Umbilical cord (tissue), 2 donors: ENCODE measurements around the gene OR6C1. TPM values are rescaled to one million over a fixed set of nuclear protein-coding genes. Genes with fewer than 3 reads are reported as not detected.
"Not testable (repeated sequence)": the region's sequence is repeated elsewhere in the genome, so short reads cannot be mapped to it uniquely, and the experiment has no call there.

ENCODE experiments used
- DNase-seq: peaks from one replicate; pipeline ENCODE4 v3.0.0-alpha.2; 2015; ENCODE audit warnings: low spot score
- total RNA-seq: library from RNA; depleted of rRNA; stranded (reverse); fragments of >200 nt; gene quantifications from one replicate; pipeline ENCODE4 v1.2.3, GENCODE V29; 2014; ENCODE audit warnings: low replicate concordance; ENCODE audit not compliant: insufficient read depth

OR6C1 gene
- 0.48 TPM for total RNA-seq

DNA sequence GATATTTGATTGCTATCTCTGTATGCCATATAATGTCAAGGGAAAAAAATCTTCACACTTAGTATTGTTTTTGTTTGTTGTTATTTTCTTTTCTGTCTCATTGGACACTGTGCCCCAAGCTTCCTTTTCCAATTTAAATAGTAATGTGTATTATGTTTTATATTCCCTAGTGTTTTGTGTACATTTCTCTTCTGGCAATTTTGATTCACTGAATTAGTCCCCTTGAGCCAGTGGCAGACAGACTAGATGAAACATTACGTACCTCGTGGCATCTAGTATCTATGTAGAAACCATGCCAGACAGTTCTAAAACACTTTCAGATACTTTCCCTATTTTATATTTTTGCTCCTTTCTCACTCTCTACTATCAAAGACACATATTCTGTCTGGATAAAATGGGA is at the start of gene OR6C1:
Gene OR6C1, plus strand, starts transcription at position 301 of the 400 bp plus-strand sequence. CDS start 6,257 bp downstream, outside the sequence.
- no peak for DNase-seq

DNA sequence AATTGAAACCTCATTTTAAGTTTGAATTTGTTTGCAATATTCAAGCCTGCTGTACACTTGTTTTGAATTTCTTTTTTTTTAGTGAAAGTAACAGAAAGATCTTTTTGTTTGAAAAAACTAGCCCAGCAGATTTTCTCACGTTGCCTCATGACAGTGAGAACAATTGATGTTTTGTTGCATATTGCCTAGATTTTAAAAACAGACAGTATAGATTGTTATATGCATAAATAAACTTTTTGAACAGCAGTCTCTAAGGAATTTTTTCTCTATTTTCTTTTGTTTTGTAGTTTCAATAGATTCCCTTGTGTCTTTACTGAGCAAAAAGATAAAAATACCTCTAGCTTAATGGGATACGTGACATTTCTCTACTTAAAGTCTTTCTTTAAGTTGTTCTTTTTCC is 33.2 kb upstream of the OR6C1 start:
- DNase-seq = no peak

DNA sequence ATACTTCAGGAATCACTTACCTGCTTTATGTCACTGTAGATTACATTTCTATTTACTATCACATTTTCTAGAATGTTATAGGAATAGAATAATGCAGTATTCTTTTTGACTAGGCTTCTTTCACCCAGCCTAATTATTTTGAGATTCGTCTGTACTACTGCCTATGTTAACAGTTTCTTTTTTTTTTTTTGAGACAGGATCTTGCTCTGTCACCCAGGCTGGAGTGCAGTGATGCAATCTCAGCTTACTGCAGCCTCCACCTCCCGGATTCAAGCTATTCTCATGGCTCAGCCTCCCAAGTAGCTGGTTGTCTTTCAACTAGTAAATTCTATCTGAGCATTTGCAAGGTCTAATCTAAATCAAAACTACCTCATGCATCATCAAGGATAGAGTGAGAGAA is 24.1 kb upstream of the OR6C1 start:
- DNase-seq = no peak

DNA sequence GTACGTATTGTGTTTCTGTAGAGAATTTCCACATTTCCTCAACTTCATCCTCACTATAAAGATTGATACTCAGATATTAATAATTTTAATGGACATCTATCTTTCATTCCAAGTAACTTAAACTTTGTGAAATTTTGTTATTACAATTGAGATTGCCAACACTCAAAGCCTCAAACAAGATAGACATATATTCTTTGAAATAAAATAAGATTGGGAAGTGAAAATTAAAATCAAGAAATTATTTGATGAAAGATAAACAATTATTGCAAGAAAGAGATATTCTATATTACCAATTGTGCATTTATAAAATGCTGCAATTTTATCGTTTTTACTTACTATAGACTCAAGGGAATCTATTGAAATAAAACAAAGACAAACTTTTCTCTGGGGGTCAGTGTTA is 17.7 kb upstream of the OR6C1 start, which contains the start of gene OR6C6:
Gene OR6C6, minus strand, starts transcription at position 101 of the 400 bp plus-strand sequence. CDS start 1,337 bp downstream, outside the sequence.
- DNase-seq = no peak

DNA sequence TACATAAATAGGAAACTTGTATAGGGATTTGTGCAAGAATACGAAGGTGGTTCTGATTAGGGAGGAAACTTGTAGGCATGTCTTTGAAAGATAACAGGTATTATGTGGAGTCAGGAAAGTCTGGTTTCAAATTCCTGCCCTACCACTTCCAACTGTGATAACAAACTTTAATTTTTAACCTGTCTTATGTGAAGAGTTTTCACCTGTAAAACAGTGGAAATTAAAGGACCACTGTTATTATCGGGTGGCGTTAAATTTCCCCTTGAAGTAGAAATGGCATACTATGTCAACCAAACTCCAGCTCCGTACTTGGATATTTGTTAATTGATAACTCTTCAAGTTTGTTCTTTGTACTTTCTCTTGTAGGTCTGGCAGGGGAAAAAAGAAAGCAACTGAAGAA is 6.1 kb downstream of the OR6C1 start:
- DNase-seq = no peak

DNA sequence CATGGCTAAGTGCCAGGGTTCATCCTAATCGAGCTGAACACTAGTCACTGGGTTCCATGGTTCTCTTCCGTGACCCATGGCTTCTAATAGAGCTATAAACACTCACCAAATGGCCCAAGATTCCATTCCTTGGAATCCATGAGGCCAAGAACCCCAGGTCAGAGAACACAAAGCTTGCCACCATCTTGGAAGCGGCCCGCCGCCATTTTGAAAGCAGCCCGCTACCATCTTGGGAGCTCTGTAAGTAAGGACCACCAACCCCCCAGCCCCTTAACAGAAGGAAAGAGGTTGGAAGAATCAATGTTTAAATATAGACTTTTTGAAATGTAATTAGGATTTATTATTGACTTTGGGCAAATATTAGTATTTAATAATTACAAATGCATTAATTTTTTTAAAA is 11.7 kb downstream of the OR6C1 start:
- DNase-seq = not testable (repeated sequence)

DNA sequence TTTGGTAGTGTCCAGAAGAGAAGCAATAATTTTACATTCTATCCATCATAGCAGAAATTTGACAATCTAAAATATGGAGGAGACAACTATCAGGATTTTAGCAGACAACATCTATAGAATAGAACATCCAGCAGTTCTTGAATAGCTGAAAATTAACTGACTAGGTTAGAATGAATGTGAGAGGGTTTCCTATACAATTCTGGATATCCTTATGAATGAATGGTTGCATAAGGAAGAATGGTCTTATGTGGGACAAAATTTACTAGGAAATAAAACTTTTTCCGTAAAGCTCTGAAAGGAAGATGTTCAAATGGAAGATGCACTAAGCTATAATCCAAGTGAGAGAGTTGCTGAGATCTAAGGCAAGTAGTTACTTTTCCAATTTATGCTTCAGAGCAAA is 16.3 kb downstream of the OR6C1 start, which contains the start of gene OR6C3:
Gene OR6C3, plus strand, starts transcription at position 301 of the 400 bp plus-strand sequence. CDS start 955 bp downstream, outside the sequence.
- no peak for DNase-seq

DNA sequence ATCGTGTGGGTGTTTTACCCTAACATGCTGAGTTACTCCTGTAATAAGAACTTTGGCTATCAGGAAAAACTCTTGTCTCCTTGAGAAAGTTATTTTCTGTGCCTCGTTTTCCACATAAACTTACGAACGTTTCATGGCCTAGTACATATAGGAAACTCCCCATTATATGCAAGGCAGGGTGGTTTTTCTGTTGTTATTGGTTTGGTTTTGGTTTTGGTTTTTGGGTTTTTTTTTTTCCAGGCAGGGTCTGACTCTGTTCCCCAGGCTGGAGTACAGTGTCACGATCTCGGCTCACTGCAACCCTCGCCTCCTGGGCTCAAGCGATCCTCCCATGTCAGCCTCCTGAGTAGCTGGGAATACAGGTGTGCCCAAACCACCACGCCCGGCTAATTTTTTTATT is 21.9 kb downstream of the OR6C1 start:
- no peak for DNase-seq

DNA sequence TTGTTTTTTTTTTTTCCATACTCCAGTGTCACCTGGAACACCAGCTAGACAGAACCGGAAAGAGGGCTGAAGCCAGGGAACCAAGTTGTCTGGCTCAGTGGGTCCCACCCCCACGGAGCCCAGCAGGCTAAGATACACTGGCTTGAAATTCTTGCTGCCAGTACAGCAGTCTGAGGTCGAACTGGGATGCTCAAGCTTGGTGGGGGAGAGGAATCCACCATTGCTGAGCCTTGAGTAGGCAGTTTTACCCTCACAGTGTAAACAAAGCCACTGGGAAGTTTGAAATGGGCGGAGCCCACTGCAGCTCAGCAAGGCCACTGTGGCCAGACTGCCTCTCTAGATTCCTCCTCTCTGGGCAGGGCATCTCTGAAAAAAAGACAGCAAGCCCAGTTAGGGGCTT is 41.2 kb downstream of the OR6C1 start:
- not testable (repeated sequence) for DNase-seq

DNA sequence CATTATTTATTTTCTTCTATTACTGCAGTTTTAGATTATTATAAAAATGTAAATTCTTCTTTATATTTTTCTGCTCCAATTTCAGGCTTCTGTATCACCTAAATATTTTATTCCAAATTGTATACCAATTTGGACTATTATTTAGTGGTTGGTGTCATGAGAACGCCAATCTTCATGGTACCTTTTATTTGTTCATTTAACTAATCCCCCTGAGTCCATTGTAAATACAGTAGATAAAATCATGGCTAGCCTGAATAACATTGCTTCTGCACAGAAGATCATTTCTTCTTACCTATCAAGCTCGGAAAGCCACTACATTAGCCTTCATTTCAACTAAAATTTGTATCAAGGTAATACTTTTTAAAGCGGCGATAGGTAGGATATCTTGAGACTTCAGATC is 48.5 kb downstream of the OR6C1 start, which contains the start of gene OR6C75:
Gene OR6C75, plus strand, starts transcription at position 301 of the 400 bp plus-strand sequence. CDS start 2,136 bp downstream, outside the sequence.
- DNase-seq = no peak

DNA sequence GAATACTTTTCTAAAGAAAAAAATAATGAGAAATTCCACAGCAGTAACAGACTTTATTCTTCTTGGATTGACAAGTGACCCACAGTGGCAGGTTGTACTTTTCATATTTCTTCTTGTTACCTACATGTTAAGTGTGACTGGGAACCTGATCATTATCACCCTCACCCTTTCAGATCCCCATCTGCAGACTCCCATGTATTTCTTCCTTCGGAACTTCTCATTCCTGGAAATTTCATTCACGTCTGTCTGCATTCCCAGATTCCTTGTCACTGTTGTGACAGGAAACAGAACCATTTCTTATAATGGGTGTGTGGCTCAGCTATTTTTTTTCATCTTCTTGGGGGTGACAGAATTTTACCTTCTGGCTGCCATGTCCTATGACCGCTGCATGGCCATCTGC is 50.9 kb downstream of the OR6C1 start:
- DNase-seq = no peak

Other genes with a start within 250 kb of the OR6C1 start
- 1.2 TPM for gene OR9K2, start 187.9 kb upstream of the OR6C1 start, total RNA-seq
- gene OR10A7, start 93.3 kb upstream of the OR6C1 start, total RNA-seq = 9.9 TPM
- not detected for gene OR6C74, start 69.7 kb upstream of the OR6C1 start, total RNA-seq
- gene OR6C6, start 17.8 kb upstream of the OR6C1 start, total RNA-seq = 8.4 TPM
- gene OR6C3, start 16.4 kb downstream of the OR6C1 start, total RNA-seq = 8.9 TPM
- 3.9 TPM for gene OR6C75, start 48.6 kb downstream of the OR6C1 start, total RNA-seq
- 1.9 TPM for gene OR6C65, start 86.2 kb downstream of the OR6C1 start, total RNA-seq
- gene OR6C76, start 111.9 kb downstream of the OR6C1 start, total RNA-seq = 16.1 TPM
- 11.8 TPM for gene OR6C2, start 129.7 kb downstream of the OR6C1 start, total RNA-seq
- 4.6 TPM for gene OR6C70, start 155.8 kb downstream of the OR6C1 start, total RNA-seq
- not detected for gene OR6C68, start 178.0 kb downstream of the OR6C1 start, total RNA-seq
- 5.5 TPM for gene OR6C4, start 235.3 kb downstream of the OR6C1 start, total RNA-seq